Cerebellar nuclear complex (tissue), 1 donor: Measurements from ENCODE around the gene ZDHHC14.

Experiments
- DNase-seq, 2 experiments: peaks; one replicate each; lab custom pipeline; 2025; lab: John Stamatoyannopoulos, UW

ZDHHC14 gene

GRCh38 chr6:157646012-157646411, 265.0 kb downstream of the ZDHHC14 start:
- DNase-seq: no peak

DNA sequence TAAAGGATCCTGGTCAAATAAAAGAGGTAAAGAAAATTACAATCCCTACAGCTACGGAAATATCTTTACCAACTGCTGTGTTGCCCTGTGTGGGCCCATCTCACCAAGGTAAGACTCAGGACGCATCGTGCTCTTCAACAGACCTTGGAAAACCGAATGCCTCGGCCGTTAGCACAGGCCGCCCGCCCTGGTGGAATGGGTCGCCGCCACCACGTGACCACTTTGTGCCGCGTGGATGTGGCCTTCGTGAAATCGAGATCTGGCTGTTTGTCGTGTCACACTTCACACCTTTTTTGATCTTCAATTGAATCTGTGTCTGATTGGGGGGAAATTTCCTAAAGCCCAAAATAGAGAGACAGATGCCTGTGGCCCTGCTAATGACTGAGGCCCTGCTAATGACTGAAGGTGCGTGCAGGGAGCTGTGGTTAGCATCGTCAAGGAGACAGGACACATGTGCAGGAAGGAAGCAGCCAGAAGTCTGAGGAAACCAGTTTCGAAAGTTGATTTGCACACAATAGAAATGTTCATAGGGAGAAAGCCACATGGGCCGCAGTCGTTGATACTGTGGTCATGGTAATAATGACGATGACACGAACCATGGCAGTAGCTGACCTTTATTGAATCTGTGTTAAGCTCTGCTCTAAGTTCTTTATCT, 266.4 kb downstream of the ZDHHC14 start:
- DNase-seq: no peak

DNA sequence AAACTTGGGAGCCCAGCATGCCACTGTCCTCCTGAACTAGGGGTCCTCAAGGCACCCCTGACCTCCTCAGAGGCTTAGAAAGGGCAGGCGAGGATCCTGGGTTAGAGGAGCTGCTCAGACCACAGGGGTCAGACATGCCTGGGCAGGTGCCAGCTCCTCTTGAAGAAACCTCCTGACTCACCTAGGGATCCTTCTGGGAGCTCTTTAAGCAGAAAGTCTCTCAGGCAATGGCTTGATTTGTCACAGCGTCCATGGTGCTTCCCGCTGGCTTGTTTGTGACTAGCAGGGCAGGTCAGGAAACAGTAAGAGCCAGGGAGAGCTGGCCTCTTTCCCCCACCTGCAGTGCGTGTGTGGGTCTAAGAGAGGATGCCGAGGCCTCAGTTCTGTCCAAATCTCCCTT, 267.6 kb downstream of the ZDHHC14 start:
- peak in 1 of 2 experiments; percentile 24 for DNase-seq

DNA sequence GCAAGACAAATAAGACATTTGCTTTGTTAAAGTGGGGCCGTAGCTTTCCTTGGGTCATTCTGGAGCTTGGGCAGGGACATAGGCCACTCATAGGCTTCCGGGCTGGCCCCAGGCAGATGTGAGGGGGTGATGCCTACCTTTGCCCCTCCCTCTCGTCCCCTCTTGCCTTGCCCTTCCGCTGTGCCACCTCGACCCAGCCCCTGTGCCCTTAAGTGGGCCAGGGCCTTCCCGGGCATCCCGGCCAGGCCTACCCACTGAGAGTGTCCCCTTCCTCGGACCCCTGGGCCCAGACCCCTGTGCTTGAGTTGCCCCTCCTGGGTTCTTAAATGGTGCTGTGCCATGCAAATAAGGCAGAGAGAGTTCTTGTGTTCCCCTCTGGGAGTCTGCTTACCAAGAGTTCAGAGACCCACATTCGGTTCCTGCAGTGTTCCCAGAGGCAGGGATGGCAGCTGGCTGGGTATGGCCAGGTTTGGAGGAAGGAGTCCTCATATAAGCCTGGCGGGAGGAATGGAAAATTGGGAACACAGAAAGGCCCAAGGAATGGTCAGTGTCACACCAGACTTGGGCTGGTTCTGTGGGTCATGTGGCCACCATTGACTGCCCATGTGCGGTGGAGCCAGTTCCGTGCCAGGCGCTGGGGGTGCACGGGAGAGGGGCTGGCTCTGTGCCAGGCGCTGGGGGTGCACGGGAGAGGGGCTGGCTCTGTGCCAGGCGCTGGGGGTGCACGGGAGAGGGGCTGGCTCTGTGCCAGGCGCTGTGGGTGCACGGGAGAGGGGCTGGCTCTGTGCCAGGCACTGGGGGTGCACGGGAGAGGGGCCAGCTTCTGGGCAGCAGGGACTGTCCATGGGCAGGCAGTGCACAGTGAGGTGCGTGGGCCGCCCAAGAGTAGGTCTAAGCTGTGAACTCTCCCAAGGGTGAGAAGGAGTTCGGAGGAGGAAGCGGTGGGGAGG, 268.6 kb downstream of the ZDHHC14 start:
- peak in 1 of 2 experiments; percentile 19 for DNase-seq

DNA sequence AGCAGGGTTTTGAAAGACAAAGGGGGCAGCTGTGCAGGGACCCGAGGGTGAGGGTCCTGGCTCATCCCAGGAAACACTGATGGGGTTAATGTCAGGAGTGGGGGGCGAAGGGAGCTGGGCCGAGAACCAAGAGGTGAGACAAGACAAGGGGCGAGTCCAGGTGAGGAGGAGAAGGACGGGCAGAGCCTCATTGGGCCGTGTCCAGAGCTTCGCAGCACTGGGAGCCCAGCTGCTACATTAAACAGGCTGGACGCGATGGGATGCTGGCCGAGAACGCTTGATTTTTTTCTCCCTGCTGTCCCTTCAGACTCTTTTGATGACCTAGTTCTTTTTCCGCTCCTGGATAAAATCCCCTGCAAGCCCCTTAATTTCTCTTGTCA, 269.3 kb downstream of the ZDHHC14 start:
- DNase-seq: peak in 1 of 2 experiments; percentile 12

- no peak for DNase-seq
Measured at GRCh38 chr6:157650801-157651200, 269.8 kb downstream of the ZDHHC14 start.

- no peak for DNase-seq
Measured at GRCh38 chr6:157651731-157652490, 270.9 kb downstream of the ZDHHC14 start.

DNA sequence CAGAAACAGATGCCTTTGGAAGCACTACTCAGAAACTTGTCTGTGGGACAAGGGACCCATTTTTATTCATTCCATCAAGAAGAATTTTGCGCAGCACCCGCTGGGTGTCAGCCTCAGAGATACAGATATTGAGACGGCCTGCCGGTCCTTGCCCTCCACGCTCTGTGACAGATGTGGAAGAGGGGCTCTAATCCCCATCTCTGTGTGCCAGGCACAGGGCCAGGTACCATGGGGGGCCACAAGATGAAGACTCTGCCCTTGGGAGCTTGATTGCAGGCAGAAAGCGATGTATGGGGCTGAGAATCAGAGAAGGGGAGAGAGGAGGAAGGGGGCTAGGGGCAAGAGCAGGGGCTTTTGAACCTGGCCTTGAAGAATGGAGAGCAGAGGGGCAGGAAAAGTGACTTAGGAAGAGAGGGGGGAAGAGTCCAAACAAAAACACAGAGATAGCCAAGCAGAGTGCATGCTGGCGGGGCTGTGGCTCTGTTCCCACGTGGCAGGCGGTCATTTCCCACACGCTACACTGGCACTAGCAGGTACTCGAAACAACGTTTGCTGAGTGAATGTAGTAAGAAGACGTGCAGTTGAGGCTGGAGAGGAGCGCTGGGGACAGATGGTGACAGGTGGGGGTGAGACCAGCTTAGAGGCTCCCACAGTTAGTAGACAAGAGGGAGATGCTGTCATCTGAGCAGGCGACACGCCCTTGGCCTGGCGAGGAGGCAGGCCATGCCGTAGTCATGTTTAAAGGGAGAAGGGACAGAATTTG, 271.8 kb downstream of the ZDHHC14 start:
- DNase-seq: peak in 1 of 2 experiments; percentile 31

DNA sequence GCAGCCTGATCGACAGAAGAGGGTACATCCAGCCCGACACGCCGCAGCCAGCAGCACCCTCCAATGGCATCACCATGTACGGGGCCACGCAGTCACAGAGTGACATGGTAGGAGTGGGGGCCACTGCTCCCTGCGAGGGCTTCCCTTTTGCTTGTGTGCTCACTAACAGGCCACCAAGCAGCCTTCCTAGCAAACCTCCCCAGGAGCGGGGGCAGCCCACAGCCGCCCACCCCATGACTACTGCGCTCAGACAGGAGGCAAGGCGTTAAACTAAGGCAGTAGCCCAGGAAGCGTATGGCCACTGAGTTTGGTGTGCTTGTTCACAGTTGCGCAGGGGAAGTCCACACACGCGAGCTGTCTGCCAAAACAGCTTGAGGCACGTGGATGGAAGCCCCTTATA, 272.5 kb downstream of the ZDHHC14 start:
- DNase-seq: no peak

GRCh38 chr6:157655139-157655538, 274.1 kb downstream of the ZDHHC14 start:
- no peak for DNase-seq

DNA sequence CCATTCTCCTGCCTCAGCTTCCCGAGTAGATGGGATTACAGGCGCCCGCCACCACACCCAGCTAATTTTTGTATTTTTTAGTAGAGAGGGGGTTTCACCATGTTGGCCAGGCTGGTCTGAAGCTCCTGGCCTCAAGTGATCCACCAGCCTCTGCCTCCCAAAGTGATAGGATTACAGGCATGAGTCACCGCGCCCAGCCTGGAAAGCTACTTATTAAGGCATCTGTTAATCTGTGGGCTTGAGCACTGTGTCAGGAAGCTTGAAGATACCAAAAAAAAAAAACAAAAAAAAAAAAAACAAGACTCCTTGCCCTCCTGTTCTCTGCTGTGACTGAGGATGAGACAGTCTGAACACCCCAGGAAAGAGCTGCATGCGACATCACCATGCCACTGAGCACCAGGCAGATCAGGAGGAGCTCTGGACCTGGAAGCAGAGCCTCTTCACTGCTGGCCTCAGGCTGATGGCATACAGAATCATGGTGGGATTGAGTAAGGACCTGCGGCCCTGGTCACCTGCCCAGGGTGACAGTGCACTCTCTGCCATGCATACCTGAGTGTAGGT, 275.5 kb downstream of the ZDHHC14 start:
- DNase-seq: no peak

- no peak for DNase-seq
Measured at GRCh38 chr6:157657754-157658153, 276.8 kb downstream of the ZDHHC14 start.

GRCh38 chr6:157658301-157658700, 277.3 kb downstream of the ZDHHC14 start:
- no peak for DNase-seq

DNA sequence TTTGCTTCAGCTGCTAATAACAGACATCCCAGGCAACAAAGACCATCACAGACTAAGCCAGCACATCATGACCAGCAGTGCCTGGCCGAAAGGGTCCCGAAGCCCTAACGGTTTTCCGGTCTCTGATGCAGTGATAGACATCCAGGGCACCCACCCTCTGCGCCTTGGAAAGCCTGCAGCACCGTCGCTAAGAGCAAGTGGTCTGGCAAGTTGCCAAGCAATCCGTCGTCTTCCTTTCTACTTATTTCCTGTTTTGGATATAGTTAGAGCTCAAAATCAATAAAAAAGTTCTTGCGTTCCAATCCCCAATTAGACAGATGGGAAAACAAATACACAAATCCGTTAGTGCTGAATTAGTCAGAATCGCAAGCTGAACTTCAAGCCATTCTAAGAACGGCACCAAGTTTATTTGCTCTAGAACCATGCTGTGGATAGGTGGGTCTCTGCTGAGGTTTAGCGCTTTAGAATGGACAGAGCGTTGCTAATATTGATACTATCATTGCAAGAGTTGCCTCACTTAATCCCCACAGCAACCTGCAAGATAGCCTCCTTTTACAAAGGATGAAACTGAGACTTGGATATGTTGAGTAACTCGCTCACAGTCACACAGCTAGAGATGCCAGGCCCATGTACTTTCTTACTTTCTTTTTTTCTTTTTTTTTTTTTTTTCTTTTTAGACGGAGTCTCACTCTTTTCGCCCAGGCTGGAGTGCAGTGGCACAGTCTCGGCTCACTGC, 278.7 kb downstream of the ZDHHC14 start:
- no peak for DNase-seq

DNA sequence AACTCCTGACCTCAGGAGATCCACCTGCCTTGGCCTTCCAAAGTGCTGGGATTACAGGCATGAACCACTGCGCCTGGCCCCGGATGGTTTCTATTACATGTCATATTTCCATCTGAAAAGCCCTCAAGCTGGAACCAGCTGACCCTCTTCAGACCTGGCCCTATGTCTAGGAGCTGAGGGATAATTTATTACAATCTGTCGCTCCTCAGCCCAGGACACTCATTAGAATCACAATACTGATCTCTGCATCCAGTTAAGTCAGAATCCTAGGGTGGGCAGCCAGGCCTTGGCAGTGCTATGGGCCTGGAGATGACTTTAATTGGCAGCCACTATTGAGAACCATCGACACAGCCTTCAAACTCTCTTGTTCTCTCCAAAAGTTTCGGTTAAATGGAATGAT, 279.4 kb downstream of the ZDHHC14 start:
- no peak for DNase-seq

- no peak for DNase-seq
Measured at GRCh38 chr6:157661652-157662051, 280.7 kb downstream of the ZDHHC14 start.

GRCh38 chr6:157663261-157663660, 282.3 kb downstream of the ZDHHC14 start:
- no peak for DNase-seq

DNA sequence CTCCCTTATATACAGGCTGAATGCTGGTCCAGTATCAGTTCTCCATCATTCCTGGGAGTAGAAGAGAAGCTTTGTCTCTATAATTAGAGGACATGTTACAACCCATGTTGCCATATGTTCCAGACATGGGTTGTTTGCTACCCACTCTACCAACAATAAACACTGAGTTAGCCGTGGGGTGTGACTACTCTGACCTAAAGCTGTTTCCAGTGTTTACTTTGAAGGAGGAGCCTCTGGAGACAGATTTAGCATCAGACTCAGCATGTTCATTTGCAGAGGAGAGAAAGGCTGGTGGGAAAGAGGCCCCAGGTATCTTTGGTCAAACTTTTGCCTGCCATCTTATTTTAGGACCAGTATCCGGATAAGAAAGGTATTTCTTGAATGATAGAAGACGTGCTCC, 284.2 kb downstream of the ZDHHC14 start:
- no peak for DNase-seq

- no peak for DNase-seq
Measured at GRCh38 chr6:157666729-157667128, 285.7 kb downstream of the ZDHHC14 start.

DNA sequence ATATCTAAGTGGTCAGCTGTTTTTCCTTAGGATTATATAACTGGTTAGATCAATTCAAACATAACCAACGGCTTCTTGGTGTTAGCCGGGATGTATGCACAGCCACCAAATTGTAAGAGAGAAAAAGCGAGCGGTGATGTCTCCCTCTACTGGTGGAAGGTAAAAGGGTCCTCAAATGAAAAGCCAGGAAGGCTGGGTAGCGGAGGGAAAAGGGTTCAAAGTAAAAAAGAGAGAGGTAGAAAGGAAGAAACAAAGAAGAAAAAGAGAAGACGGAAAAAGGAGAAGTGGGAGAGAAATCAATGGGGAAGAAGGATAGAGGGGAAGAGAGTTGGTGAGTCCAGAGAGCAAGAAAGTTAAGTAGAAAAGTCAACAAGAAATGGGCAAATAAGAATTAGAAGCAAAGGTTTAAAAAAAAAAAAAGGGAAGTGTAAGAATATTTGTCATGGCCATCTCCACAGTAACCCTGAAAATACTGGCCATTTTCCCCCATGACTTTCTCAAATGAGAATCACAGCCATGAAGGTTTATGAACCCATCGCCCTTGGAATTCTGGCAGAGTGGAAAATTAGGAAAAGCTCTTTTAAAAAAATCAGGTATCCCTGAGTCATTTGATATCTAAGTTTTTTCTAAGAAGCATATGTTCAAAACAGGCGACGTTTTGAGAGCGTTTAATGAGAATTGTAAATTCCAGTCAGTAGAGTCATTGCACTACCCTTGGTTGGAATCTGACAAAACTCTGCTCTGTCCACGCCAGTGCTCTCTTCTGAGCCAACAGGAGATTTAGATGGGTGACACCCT, 286.4 kb downstream of the ZDHHC14 start:
- DNase-seq: no peak
